ENCODE results near the gene SLC12A7.

The SLC12A7 gene

DNA sequence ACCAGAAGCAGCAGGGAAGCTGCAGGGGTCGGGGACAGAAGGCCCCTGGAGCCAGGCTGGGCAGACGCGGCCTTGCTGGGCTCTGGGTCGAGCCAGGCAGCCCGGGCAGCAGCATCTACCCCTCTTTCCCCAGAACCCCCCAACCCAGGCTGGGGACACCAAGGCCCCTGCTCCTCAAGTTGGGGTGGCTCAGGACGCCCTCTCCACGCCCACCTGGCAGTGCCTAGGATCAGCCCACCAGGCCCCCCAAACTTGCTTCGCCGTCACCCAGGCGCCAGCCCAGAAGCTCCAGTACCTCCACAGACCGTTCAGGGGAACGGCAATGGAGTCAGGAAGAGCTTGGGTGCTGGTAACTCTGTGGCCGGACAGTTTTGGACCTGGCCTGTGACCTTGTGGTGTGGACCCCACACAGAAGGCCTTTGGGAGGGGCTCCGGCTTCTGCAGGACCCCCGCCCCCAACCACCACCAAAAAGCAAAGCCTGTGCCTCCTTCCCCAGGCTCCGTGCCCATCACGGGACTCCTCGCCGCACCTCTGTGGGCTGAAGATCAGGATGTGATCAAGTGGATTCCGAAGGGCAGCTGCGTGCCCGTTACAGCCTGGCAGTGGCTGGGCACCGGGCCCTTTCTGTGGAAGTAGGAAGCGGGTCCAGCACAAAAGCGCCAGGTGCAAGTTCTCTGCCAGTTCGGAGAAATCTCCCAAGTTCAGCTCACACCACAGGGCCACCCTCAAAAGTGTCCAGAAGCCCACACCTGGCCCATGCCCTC, 2.1 kb downstream of the SLC12A7 start:
- no peaks in the 10 kb centered on the region for H3K36me3 ChIP-seq (ENCODE audit: insufficient read depth, low read length)
- peak overlapping the region; percentile 92 for H3K4me2 ChIP-seq (ENCODE audit: low read depth, low read length, poor library complexity, severe bottlenecking)
- no peaks in the 10 kb centered on the region for H3K27me3 ChIP-seq (ENCODE audit: insufficient read depth, low read length, poor library complexity, severe bottlenecking)
- peaks cover 30% of the 10 kb centered on the region; the same call in 1 of the 2 replicates for H3K79me2 ChIP-seq (ENCODE audit: insufficient read depth, low read length)
- TF ChIP-seq EZH2phosphoT487 (IDR thresholded peaks at IDR 0.05; ENCODE audit: borderline replicate concordance): no peak
- TF ChIP-seq, protein P1, sequence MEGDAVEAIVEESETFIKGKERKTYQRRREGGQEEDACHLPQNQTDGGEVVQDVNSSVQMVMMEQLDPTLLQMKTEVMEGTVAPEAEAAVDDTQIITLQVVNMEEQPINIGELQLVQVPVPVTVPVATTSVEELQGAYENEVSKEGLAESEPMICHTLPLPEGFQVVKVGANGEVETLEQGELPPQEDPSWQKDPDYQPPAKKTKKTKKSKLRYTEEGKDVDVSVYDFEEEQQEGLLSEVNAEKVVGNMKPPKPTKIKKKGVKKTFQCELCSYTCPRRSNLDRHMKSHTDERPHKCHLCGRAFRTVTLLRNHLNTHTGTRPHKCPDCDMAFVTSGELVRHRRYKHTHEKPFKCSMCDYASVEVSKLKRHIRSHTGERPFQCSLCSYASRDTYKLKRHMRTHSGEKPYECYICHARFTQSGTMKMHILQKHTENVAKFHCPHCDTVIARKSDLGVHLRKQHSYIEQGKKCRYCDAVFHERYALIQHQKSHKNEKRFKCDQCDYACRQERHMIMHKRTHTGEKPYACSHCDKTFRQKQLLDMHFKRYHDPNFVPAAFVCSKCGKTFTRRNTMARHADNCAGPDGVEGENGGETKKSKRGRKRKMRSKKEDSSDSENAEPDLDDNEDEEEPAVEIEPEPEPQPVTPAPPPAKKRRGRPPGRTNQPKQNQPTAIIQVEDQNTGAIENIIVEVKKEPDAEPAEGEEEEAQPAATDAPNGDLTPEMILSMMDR (conservative IDR thresholded peaks at IDR 0.05; ENCODE audit: low read length): no peak
- H3K9me2 ChIP-seq (replicated peaks; ENCODE audit: low read depth, low read length): no peaks in the 10 kb centered on the region
- peaks cover 43% of the 10 kb centered on the region for H3K4me1 ChIP-seq (ENCODE audit: insufficient read depth, low read length, poor library complexity, severe bottlenecking)
- H3F3A ChIP-seq (ENCODE audit: low read depth): no peaks in the 10 kb centered on the region
- no peak overlapping the region for H2AFZ ChIP-seq (ENCODE audit: low read length)
- H3K9me3 ChIP-seq (ENCODE audit: insufficient read depth, low read depth, low read length): no peaks in the 10 kb centered on the region
- H3K9ac ChIP-seq (ENCODE audit: low read depth, low read length, poor library complexity, severe bottlenecking): peak overlapping the region; percentile 82
- H4K20me1 ChIP-seq (ENCODE audit: insufficient read depth, low read length, poor library complexity, severe bottlenecking): no peaks in the 10 kb centered on the region
- H3K4me3 ChIP-seq (ENCODE audit: low read length, poor library complexity, severe bottlenecking): peak overlapping the region; percentile 82

DNA sequence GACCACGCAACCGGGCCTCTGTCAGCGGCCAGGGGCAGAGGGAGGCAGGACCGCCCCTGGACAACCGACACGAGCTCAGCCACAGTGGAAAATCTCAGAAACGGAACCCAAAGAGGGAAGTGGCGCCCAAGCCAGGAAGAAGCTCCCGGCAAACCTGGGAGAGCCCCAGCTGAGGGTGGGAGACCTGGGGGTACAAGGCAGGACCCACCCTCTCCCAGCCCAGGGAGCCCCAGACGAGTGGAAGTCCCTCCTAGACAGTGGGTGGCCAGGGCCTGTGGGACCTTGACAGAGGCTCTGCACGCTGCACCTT, 3.0 kb downstream of the SLC12A7 start:
- Histone ChIP-seq H3K9me2 (replicated peaks; ENCODE audit: low read depth, low read length) (no peaks in the 10 kb centered on the region), H3K4me2 (ENCODE audit: low read depth, low read length, poor library complexity, severe bottlenecking) (no peak overlapping the region), H3F3A (ENCODE audit: low read depth) (no peaks in the 10 kb centered on the region), H3K9ac (ENCODE audit: low read depth, low read length, poor library complexity, severe bottlenecking) (no peak overlapping the region), H3K36me3 (ENCODE audit: insufficient read depth, low read length) (no peaks in the 10 kb centered on the region), H3K9me3 (ENCODE audit: insufficient read depth, low read depth, low read length) (no peaks in the 10 kb centered on the region), H3K4me3 (ENCODE audit: low read length, poor library complexity, severe bottlenecking) (no peak overlapping the region), H2AFZ (ENCODE audit: low read length) (no peak overlapping the region), H3K4me1 (ENCODE audit: insufficient read depth, low read length, poor library complexity, severe bottlenecking) (peaks cover 48% of the 10 kb centered on the region), H3K79me2 (ENCODE audit: insufficient read depth, low read length) (peaks cover 38% of the 10 kb centered on the region; the same call in 1 of the 2 replicates), H3K27me3 (ENCODE audit: insufficient read depth, low read length, poor library complexity, severe bottlenecking) (no peaks in the 10 kb centered on the region), H4K20me1 (ENCODE audit: insufficient read depth, low read length, poor library complexity, severe bottlenecking) (no peaks in the 10 kb centered on the region)
- TF ChIP-seq, protein P1 (conservative IDR thresholded peaks at IDR 0.05; ENCODE audit: low read length): no peak
- TF ChIP-seq EZH2phosphoT487 (IDR thresholded peaks at IDR 0.05; ENCODE audit: borderline replicate concordance): no peak

- no peaks in the 10 kb centered on the region for H4K20me1 ChIP-seq (ENCODE audit: insufficient read depth, low read length, poor library complexity, severe bottlenecking)
- no peak overlapping the region for H3K9ac ChIP-seq (ENCODE audit: low read depth, low read length, poor library complexity, severe bottlenecking)
- H3K4me3 ChIP-seq (ENCODE audit: low read length, poor library complexity, severe bottlenecking): no peak overlapping the region
- H3K27me3 ChIP-seq (ENCODE audit: insufficient read depth, low read length, poor library complexity, severe bottlenecking): no peaks in the 10 kb centered on the region
- peak overlapping the region; percentile 5 for H3K4me2 ChIP-seq (ENCODE audit: low read depth, low read length, poor library complexity, severe bottlenecking)
- no peak for TF ChIP-seq EZH2phosphoT487 (IDR thresholded peaks at IDR 0.05; ENCODE audit: borderline replicate concordance)
- TF ChIP-seq, protein P1 (conservative IDR thresholded peaks at IDR 0.05; ENCODE audit: low read length): no peak
- no peak overlapping the region for H2AFZ ChIP-seq (ENCODE audit: low read length)
- H3K9me3 ChIP-seq (ENCODE audit: insufficient read depth, low read depth, low read length): no peaks in the 10 kb centered on the region
- H3K9me2 ChIP-seq (replicated peaks; ENCODE audit: low read depth, low read length): no peaks in the 10 kb centered on the region
- no peaks in the 10 kb centered on the region for H3F3A ChIP-seq (ENCODE audit: low read depth)
- H3K36me3 ChIP-seq (ENCODE audit: insufficient read depth, low read length): no peaks in the 10 kb centered on the region
- H3K79me2 ChIP-seq (ENCODE audit: insufficient read depth, low read length): peaks cover 43% of the 10 kb centered on the region; the same call in 1 of the 2 replicates
- peaks cover 50% of the 10 kb centered on the region for H3K4me1 ChIP-seq (ENCODE audit: insufficient read depth, low read length, poor library complexity, severe bottlenecking)
Measured at GRCh38 chr5:1108023-1108864, 3.6 kb downstream of the SLC12A7 start.

Measured in Loucy (cell line).